Measurements from ENCODE around the gene CD86. TPM values are rescaled to one million over a fixed set of nuclear protein-coding genes. Genes with fewer than 3 reads are reported as not detected.
"Not testable (repeated sequence)": the region's sequence is repeated elsewhere in the genome, so short reads cannot be mapped to it uniquely, and the experiment has no call there.

CD86 gene
- polyA plus RNA-seq, 3 donors: 1.7 to 2.5 (median 2.0) TPM

- DNase-seq (ENCODE audit: low read depth in 3 of 3, low spot score in 2 of 3): no peak
Observed at GRCh38 chr3:122146466-122146865, 91.3 kb downstream of the CD86 start.

GRCh38 chr3:122148941-122149627 is 93.9 kb downstream of the CD86 start:
- no peak for DNase-seq (ENCODE audit: low read depth in 3 of 3, low spot score in 2 of 3)

- no peak for DNase-seq (ENCODE audit: low read depth in 3 of 3, low spot score in 2 of 3)
Observed at GRCh38 chr3:122151480-122151879, 96.3 kb downstream of the CD86 start.

GRCh38 chr3:122164983-122165382 is 109.8 kb downstream of the CD86 start:
- DNase-seq (ENCODE audit: low read depth in 3 of 3, low spot score in 2 of 3): not testable (repeated sequence)

GRCh38 chr3:122167630-122168029 is 112.5 kb downstream of the CD86 start:
- no peak for DNase-seq (ENCODE audit: low read depth in 3 of 3, low spot score in 2 of 3)

- DNase-seq (ENCODE audit: low read depth in 3 of 3, low spot score in 2 of 3): no peak
Observed at GRCh38 chr3:122168044-122168443, 112.9 kb downstream of the CD86 start.

- no peak for DNase-seq (ENCODE audit: low read depth in 3 of 3, low spot score in 2 of 3)
Observed at GRCh38 chr3:122169911-122170310, 114.7 kb downstream of the CD86 start.

Other genes with a start within 250 kb of the CD86 start
- 10 to 100 TPM; 32.9 to 45.4 (median 34.1) TPM for gene IQCB1, start 220.3 kb upstream of the CD86 start, polyA plus RNA-seq (ENCODE audit: insufficient read length in 3 of 3)
- gene EAF2, start 220.2 kb upstream of the CD86 start, polyA plus RNA-seq (ENCODE audit: insufficient read length in 3 of 3): 10 to 100 TPM in 1 of 3 donors, 1 to 10 TPM in 2; 9.3 to 10.3 (median 9.4) TPM
- gene SLC15A2, start 161.0 kb upstream of the CD86 start, polyA plus RNA-seq (ENCODE audit: insufficient read length in 3 of 3): 10 to 100 TPM in 1 of 3 donors, 1 to 10 TPM in 2; 9.0 to 13.6 (median 9.8) TPM
- gene ILDR1, start 33.1 kb upstream of the CD86 start, polyA plus RNA-seq (ENCODE audit: insufficient read length in 3 of 3): 1 to 10 TPM; 8.1 to 8.3 (median 8.2) TPM
- gene CASR, start 128.3 kb downstream of the CD86 start, polyA plus RNA-seq (ENCODE audit: insufficient read length in 3 of 3): 10 to 100 TPM; 21.2 to 27.1 (median 24.8) TPM